Fibroblast of pulmonary artery (primary cell): Measurements from ENCODE around the gene DAPK1.

Source experiments
- DNase-seq: peaks from one replicate; pipeline ENCODE4 v3.0.0-alpha.2; 2010; ENCODE audit warnings: low read depth
- H3K4me3 ChIP-seq: replicated peaks from 2 replicates; pipeline ENCODE4 v1.5.1; 2011; ENCODE audit warnings: low read depth, mild to moderate bottlenecking, control low read depth, low read length, moderate library complexity
- TF ChIP-seq, protein P1 (sequence below): IDR thresholded peaks from 2 replicates; pipeline ENCODE4 v1.5.1; 2011; ENCODE audit warnings: mild to moderate bottlenecking, control low read depth, low read length, inconsistent platforms; ENCODE audit errors: missing control alignments

The DAPK1 gene

DNA sequence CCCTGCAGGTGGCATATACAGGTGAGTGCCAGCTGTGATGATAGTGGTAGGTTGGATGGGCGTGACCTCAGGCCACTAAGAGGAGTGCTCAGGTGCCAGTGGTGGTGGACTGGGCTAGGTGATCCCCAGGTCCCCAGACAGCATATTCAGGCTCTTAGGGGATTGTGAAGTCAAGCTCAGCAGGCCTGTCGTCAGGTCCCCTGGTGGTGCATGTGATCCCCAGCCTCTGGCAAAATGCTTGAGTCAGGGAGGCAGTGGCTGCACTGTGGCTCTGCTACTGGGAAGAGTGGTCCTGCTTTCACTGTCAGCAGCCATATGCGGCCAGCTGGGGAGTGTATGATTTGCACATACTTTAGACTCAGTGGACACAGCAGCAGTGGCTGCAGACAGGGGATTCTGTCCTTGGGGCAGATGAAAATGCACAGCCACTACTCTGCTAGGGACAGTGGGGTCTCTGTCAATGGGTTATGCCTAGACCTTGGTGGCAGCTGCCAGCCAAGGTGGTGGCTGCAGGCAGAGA is 196.6 kb downstream of the DAPK1 start:
- TF ChIP-seq, protein P1, sequence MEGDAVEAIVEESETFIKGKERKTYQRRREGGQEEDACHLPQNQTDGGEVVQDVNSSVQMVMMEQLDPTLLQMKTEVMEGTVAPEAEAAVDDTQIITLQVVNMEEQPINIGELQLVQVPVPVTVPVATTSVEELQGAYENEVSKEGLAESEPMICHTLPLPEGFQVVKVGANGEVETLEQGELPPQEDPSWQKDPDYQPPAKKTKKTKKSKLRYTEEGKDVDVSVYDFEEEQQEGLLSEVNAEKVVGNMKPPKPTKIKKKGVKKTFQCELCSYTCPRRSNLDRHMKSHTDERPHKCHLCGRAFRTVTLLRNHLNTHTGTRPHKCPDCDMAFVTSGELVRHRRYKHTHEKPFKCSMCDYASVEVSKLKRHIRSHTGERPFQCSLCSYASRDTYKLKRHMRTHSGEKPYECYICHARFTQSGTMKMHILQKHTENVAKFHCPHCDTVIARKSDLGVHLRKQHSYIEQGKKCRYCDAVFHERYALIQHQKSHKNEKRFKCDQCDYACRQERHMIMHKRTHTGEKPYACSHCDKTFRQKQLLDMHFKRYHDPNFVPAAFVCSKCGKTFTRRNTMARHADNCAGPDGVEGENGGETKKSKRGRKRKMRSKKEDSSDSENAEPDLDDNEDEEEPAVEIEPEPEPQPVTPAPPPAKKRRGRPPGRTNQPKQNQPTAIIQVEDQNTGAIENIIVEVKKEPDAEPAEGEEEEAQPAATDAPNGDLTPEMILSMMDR, result no peak
- no peak for DNase-seq
- no peak overlapping the region for H3K4me3 ChIP-seq

DNA sequence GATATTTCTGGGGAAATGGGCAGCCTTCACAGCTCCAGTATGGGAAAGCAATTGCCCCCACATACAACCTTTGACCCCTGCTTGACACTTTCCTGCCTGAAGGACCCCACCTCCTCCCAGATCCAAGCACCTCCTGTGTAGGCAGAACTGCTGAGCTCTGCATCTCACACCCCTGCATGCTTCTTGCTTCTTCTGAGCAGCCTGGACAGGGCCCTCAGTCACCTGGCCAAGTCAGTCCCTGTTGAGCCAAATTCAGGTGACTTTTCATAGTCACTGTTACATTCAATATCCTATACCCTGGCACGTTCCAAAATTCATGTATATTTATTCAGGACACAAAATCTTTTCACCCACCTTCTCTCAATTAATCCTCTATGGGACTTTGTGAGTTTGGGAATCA is 197.9 kb downstream of the DAPK1 start:
- TF ChIP-seq, protein P1, result no peak
- DNase-seq, result no peak
- H3K4me3 ChIP-seq, result no peak overlapping the region

DNA sequence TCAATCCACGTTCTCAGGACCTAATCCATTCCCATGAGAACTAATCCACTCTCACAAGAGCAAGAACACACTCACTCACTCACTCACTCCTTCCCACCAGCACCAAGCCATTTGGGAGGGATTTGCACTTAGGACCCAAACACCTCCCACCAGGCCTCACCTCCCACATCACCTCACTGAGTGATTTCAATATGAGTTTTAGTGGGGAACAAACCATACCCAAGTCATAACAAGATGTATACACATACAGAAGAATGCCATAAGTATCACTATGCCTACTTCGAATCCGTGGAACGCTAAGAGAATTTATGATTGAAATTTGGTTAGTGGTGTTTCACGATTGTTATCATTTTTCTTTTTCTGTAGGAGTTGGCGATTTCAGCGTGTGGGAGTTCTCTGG is 199.0 kb downstream of the DAPK1 start:
- no peak for DNase-seq
- TF ChIP-seq, protein P1, result no peak
- H3K4me3 ChIP-seq, result no peak overlapping the region

DNA sequence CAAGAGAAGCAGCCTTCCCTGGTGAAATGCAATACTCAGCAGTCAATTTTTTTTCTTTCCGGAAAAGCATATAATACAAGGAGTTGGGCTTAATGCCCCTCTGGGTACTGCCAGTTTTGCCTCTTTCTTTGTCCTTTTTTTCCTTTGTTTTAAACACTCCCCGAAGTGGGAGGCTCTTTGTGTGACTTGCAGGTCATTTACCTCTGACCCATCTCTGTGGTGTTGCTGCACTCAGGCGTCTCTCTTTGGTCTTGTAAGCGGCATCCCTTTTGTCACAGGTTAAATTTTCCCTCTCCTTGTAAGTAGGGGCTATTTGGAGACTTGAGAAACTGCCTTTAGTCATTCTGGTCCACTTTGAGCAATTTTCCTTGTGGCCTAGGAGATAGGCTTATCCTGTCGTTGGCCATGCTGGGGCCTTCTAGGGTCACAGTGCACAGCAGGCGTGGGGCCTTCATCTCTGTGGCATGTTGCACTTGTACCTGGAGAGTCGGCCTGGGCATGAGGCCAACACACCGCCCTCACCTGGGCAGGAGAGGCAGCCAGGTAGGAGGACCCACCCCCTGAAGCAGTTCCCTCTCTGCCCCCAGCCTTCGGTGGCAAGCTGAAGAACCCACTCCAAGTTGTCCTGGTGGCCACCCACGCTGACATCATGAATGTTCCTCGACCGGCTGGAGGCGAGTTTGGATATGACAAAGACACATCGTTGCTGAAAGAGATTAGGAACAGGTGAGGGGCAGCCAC is 200.6 kb downstream of the DAPK1 start:
- TF ChIP-seq, protein P1, result no peak
- no peak for DNase-seq
- H3K4me3 ChIP-seq, result no peak overlapping the region

DNA sequence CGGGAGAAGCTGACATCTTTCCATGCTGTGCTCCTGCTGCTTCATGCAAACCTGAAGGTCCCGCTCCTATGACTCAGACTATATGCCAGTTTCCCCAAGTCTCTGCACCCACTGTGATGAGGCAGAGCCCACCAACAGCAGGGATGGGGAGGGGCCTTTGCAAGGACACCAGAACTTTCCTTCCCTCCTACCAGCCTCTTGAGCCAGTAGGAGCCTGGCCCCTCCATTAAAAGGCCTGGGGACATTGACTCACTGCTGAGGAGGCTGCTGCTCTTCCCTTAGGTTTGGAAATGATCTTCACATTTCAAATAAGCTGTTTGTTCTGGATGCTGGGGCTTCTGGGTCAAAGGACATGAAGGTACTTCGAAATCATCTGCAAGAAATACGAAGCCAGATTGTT is 202.2 kb downstream of the DAPK1 start:
- TF ChIP-seq, protein P1, result no peak
- DNase-seq, result no peak

DNA sequence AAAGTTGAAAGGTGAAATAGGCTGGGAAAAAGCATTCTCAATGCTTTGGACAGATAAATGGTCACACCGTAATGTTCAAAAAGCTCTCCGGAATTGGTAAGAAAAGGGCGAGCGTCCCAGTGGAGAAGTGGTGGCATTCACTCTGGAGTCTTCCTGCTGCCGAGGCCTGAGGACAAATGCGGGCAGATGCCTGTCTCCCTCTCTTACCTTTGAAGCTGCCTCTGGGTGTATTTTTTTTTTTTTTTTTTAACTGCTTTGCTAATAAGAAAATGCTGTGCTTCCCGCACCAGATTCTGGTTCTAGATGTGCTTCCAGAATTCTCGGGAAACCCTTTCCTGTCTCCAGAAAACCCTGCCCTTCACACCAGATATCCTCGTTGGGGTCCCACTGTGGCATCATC is 203.8 kb downstream of the DAPK1 start:
- H3K4me3 ChIP-seq, result no peak overlapping the region
- TF ChIP-seq, protein P1, result no peak
- no peak for DNase-seq

More for the DNA sequence above, 202.2 kb downstream of the DAPK1 start:
- H3K4me3 ChIP-seq, result no peak overlapping the region
